Islet of Langerhans (tissue), 1 donor: Measurements from ENCODE around the gene PADI1.

Experiments used
- FAIRE-seq: peaks from one replicate; lab custom pipeline; 2011; peaks lifted over from hg19 to GRCh38; lab: Jason Lieb, UNC

The PADI1 gene

DNA sequence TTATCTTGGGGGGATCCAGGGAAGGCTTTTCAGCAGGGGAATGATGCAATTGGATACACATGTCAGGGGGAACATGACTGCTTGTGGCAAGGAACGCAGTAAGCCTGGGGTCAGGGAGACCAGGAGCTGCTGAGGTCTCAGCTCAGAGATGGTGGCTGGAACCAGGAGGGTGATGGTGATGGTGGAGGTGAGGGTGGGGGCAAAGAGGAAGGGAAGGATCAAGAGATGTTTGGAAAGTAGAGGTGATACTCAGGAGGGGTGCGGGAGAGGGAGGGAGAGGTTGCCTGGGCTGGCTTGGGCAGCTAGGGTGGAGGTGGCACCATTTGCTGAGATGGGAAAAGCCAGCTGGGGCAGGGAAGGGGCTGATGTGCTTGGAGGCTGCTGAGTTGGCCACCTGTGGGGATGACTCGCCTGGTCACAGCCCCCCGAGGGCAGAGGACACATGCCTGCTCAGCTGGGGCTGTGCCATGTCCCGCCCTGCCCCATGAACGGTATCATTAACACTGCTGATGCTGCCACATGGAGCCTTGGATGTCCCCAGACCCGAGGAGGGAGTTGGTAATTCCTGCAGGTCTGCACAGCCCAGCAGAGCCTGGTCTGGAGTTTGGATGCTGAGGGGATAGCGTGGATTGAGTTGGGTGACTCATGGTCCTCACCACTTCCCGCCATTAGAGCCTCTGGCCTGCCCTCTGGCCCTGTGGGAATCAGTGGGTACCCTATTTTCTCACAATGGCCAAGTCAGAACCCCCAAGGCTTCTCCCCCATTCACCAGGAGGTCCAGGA is 6.3 kb upstream of the PADI1 start:
- FAIRE-seq: no peak

DNA sequence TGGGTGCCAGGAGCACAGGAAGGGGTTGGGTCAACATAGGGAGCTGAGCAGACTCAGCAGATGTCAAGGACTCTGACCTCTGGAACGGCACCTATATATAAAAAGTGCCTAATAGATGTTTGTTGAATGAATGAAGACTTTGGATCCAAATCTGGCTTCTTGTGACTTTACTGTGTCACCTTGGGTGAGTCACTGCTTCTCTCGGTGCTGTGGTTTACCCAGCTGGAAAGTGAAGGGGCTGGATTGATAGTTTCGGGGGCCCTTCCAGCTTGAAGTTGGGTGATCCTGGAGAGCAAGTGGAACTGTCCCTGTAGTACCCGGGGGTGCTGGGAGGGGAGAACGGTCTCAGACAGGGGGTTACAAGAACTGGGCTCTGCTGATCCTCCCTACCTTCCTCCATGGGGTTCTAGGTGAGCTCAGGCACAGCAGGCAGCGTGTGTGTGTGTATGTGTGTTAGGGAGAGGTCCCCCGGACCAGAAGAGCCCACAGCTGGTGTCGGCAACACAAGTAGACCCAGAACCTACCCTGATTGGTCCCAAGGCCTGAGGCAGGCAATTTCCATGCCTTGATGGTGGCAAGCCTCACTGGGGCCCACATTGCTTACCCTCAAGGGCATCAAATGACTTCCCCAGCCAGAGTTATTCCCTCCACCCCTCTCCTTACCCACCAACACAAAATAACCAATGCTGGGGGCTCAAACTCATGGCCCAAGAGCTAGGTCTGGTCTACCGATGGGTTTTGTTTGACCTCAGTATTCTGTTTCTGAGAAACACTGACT is 5.5 kb upstream of the PADI1 start:
- FAIRE-seq: no peak

DNA sequence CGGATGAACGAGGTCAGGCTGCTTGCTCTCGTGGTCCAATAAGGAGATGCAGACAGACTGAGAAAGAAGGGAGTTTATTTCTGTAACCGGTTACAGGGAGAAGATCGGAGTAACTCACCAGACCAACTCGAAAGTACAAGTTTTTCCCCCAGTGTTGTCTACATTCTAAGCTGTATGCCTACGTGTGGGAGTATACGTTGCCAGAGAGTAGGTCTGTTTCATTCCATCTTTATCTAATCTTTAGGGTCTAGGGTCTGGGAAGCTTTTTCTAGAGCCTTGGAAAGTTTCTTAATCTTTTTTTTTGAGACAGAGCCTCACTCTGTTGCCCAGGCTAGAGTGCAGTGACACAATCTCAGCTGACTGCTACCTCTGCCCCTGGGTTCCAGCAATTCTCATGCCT is 4.7 kb upstream of the PADI1 start:
- no peak for FAIRE-seq

DNA sequence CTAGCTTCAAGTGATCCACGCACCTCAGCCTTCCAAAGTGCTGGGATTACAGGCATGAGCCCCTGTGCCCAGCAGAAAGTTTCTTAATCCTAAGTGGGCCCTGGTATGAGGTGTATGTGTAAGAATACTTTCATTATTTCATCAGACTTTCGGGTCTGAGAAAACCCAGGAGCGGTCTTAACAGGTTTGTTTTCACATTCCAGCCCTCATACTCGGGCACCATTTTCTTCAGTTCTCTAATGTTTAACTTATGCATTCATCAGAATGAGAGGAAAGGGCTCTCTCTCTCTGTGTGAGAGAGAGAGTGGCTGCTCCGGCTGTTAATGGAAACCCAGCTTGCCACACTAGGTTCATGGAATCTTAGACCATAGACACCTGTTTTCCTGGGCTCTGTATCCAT is 4.2 kb upstream of the PADI1 start:
- no peak for FAIRE-seq

DNA sequence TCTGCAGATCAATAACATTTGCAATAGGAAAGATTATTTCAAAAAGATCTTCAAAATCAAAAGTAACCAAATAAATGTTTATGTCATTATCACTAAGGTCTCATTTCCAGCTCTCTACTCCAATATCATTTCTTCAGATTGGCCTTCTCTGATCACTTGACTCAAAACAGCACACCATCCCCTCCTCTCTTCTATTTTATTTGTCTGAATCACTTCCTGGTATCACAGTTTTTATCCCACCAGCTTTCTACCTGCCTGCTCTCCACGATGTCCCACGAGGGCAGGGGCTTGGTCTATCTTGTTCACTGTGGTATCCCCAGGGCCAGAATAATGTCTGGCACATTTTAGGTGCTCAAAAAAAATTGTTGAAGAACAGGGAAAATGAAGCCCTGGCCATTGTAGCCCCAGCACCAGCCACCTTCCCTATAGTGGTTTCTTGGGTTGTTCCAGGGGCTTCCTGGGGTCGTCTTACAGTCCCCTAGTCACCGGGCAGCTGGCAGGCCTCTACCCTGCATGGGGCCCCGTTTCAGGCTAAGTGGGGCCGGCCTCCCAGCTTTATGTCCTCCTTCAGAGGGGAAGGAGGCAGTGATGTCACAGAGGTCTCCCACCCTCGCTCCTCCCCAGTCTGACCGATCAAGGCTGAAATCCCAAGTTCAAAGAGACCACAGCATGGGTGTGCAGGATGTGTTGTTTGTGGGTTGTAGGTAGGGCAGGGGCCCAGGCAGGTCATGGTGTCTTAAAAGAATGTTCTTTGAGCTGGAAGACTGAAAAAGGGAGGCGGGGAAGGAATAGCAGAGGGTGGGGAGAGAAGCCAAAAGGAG is 3.5 kb upstream of the PADI1 start:
- FAIRE-seq: no peak

DNA sequence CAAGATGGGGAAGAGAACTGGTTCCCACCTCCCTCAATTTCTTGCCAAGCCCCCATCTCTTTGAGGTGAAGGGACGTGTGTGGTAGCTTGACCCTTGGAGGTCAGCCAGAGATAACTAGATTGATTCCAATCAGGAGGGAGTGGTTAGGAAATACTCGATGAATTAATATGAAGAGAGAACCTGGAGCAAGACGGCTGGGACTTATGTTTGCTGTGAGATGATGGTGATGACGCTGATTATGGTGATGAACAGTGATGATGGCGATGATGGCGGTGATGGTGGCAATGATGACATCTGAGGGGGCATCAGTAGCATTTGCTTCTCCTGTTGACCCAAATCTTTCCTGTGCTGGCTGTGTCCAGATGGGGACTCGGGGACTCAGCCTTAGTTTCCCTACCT is 724 bp downstream of the PADI1 start:
- no peak for FAIRE-seq

DNA sequence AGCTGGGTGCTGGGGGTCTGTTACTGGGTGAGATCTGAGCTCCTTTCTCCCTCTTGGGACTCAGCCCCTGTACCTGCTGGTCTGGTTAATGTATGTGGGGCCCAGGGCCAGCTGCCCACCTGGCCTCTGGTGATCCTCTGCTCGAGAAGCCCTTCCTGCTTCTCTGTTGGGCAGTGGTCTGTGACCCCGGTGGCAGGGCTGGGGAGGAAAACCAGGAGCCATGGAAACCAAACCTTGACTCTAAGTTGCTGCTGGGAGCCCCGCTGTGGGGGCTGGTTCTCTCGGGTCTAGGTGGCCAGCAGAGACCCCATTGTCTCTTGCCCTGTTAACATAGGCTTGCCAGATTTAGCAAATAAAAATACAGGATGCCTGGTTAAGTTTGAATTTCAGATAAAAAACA is 1.3 kb downstream of the PADI1 start:
- FAIRE-seq: no peak

DNA sequence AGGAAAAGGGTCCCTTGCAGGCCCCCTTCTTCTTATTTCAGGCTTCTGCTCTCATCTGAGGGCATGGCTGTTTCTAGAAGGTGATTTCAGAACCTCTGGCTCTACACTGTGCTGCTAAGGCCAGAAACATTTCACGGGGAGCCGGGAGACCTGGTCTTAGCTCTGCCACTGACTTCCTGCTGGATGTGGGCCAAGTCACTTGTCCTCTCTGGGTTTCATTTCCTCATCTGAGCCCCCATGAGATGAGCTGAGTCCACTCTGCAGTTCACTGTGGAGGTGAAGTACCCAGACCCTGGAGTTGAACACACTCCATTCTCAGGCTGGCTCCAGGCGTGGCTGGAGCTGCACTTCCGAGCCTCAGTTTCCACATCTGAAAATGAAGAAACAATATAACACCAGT is 2.1 kb downstream of the PADI1 start:
- no peak for FAIRE-seq

DNA sequence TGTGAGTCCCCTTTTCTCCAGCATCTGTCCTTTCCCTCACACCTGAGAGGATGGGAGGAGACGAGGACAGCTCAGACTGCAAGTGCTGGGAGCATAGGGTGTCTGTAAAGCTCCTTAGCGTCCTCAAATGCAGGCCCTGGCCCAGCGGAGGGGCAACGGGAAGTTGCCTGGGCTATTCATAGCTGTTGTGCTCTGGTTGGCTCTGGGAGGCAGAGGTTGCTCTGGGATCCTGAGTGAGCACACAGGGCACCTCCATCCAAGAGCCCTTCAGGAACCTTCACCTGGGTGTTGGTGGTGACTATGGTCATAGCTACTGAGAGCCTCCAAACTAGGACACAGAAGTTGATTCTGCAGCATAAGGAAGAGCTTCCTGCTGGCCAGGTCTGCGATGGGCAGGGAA is 2.6 kb downstream of the PADI1 start:
- no peak for FAIRE-seq

DNA sequence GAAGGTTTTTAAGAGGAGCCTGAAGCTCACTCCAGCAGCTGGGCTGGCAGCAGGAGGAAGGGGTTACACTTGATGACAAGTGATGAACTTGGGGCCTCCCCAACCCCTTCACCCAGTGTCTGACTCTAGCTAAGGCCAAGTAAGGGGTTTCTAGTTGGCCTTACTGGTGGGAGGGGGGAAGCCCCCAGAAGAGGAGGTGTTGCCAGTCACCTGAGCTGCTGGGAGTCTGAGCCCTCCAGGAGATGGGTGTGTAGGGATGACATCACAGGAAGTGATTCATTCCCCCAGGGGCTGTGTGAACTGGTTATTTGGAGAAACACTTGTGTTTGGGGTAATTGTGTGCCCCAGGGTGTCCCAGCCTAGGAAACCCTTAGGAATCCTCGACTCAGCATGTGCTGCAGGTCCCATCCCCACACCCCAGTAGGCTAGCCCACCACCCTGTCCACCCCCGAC is 3.1 kb downstream of the PADI1 start:
- no peak for FAIRE-seq

DNA sequence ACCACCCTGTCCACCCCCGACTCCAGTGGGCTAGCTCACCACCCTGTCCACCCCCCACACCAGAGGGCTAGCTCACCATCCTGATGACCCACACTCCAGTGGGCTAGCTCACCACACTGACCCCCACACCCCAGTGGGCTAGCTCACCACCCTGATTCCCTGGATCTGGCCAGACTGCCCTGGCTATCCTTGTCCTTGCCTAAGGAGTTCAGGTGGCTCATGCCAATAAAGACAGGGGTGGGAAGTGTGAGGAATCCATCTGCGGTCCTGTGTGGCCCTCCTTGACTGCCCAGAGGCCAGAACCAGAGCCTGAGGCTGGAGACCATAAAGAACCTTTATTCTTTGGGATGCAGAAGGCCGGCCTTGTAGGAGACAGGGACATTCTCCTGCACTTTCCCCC is 3.6 kb downstream of the PADI1 start:
- FAIRE-seq: no peak

DNA sequence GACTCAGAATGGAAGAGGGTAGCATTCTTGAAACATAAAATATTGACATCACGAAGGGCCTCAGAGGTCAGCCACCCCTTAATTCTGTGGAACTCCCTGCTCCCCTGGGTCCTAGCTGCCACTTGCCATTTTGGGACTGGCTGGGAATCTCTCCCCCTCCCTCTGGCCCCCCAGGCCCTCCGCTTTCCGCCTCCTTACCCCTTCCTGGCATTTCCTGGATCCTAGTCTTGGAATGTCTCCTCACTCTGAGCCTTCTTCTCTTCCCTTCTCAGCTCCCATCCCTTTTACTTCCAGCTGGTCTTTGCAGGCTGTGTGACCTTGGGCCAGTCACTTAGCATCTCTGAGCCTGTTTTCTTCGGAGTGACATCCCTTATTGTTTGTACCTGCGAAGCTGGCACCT is 4.5 kb downstream of the PADI1 start:
- no peak for FAIRE-seq

DNA sequence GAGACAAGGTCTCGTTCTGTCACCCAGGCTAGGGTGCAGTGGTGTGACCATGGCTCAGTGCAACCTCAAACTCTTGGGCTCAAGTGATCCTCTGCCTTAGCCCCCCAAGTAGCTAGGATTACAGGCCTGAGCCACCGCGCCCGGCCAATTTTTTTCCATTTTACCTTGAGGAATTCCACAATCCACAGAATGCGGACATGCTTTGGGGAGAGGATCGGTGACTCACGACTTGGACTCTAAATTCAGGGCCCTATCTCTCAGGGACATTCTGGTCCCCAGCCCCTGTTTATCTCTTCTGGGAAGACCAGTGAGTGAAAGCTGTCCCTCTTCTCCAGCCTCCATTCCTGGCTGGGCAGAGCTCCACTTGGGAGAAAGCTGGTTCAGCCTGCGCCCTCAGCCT is 5.2 kb downstream of the PADI1 start:
- FAIRE-seq: no peak

DNA sequence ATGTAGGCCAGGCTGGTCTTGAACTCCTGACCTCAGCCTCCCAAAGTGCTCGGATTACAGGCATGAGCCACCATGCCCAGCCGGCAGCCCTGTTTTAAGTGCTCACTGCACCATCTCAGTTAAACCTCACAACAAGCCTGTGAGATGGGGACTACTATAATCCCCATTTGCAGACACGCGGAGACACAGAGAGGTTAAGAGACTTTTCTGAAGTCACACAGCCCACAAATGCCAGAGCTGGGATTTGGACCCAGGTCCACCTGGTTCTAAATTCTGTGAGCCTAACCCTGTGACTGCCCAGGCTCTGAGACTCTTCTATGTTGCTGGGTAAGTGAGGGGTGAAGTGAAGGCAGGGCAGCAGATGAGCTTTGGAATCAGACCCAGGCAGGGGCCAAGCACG is 6.4 kb downstream of the PADI1 start:
- FAIRE-seq: no peak

DNA sequence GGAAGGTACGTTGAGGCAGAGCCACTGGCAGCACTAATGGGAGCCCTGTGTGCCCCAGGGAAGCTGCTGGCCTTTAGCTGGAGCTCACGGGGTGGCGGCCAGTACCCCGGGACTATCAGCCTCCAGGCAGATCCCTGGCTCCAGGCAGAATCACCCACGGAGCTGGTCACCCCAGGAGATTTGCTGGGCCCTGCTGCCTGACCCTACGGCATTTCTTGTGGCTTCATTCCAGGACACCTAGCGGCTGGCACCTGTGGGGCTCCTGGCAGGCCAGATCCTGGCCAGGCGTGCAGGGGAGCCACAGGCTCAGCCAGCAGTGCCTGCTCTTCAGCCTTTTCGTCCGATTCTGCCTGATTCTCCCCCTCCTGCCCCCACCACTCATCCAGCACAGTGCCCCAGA is 7.1 kb downstream of the PADI1 start:
- no peak for FAIRE-seq

DNA sequence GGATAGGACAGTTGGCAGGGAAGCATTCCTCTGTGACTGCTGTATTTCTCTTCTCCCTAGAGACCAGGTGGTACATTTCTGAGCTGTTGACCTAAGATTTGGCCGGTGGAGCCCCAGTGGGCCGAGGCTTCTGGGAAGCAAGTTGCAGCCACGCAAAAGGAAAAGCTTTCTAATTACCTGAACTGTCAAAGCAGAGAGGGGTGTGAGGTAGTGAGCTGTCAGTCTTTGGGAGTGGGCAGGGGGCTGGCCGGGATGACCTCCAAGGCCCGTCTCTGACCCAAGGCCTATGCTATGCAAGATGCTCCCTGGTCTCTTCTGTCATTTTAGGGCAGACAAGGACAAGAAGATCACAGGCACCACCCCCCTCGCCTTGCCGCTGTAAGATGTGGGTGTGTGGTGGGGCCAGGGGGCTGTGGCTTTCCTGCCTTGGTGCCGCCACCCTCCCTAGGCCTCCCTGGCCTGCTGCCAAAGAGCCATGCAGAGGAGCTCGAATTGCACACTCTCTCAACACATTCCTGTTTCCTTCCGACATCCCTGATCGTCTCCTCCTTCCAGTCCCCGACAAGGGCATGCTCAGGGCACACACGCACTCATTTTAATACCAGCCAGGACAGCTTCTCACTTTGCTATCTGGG is 7.7 kb downstream of the PADI1 start:
- FAIRE-seq: no peak

DNA sequence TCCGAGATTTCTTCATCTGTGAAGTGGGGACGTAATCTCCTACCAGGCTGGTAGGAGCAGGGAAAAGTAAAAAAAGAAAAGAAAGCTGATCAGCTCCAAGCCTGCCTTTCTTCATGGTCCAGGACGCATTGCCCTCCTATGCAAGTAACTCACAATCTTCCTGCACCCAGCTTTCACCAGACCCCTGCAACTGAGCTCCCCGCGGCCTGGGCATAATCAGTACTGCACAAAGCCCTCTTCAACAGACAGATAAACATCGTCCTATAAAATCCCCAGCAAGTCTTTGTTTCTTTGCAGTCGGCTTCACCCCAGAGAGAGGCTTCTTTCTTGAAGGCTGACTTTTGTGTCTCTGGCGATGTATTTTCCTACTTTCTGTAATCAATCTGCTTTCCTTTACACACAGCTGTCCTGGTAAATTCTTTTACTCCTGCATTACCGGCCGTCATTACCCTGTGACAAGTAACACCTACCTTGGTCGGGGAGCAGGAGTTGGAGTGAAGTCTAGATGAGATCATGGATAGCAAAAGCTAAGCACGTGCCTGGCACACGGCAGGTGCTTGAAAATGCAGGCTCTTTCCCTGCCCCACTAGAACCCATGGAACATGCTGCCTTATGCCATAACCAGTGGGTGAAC is 8.3 kb downstream of the PADI1 start:
- FAIRE-seq: no peak

DNA sequence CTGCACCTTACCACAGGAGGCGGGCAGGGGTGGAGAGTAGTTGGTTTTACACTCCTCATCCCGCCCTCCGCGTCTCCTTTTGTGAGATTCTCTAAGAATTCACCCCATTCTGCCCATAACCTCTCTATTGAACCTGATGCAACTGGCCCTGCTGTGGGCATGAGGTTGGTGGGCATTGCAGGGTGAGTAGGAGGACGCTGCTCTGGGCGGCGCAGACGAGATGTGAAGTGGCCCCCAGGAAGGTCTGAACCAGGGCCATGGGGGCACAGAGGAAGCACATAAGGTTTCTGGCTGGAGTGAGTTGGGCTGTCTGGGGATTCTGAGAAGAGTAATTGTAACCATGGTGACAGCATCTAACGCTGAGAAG is 8.8 kb downstream of the PADI1 start:
- FAIRE-seq: no peak

DNA sequence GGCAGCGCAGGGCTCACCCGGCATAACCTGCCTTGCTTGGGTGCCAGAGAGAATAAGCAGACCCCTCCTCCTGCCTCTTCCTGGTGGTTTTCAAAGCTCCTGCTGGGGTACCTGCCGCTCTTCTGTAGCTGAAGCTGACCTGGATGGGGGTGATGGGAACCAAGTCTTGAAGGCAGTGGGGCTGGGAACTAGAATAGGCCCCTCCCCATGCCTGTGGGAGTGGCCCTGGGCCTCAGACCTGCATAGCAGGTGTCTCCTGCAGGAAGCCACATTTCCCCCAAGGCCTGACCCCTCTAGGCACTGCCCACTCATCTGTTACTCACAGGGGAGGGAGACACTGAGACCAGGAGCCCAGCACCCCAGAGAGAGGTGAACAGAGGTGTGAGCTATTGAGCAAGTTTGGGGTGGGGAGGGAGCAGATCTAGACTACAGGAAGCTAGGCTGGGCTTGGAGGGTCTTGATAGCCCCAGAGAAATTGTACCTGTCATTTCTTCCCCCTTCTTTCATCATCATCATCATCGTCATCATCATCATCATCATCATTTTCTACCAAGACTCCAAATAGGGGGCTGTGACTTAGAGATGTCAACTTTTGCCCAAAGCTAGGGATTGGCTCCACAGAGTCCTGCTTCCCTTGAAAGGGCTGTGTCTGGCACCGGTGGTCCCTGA is 10.1 kb downstream of the PADI1 start:
- no peak for FAIRE-seq

DNA sequence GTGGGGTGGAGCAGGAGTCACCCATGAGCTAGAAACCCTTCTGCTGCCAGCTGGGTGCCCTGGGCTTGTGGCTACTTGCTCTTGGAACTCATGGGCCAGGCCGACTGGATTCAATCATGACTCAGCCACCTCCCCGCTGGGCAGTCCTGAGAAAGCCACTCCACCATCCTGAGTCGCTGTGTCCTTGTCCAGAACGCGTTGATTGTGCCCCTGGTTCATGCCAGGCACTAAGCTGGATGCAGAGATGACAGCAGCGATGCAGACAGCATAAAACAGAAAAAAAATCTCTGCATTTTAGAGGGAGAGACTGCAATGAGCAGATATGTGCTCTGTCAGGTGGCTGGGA is 10.6 kb downstream of the PADI1 start:
- FAIRE-seq: no peak

DNA sequence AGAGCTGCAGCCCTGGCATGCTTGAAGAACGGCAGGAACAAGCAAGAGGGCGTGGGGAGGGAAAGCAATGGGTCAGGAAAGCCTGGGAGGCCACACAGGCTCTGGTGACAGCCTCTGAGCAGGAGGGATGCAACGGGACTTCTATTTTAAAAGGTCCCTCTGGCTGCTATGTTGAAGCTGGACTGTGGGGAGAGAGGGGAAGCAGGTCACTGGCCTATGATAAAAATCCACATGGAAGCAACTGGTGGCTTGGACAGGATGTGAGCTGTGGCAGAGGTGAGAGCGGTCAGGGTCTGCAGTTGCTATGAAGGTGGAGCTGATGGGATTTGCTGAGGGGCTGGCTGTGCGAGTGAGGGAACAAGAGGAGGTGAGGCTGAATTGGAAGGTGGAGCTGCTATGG is 11.2 kb downstream of the PADI1 start:
- no peak for FAIRE-seq

DNA sequence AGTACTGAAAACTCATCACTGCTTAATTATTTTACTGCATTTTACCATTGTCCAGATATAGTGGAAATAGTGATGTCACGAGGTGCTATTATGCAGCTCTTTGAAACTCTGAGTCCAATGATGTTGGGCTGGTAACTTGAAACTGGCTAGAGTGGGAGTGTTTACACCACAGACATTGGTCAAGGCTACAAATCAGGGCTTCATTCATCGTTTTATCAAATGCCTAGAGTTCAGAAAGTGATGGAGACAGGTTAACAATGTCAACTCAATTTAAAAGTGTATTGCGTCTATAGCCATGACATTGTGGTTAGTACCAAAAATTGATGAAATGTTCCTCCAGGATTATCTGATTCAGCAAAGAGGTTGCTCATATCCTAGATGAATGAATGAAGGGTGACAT is 12.7 kb downstream of the PADI1 start:
- no peak for FAIRE-seq
